ENCODE results near the gene EEF1A2.
"Not testable (repeated sequence)": the region's sequence is repeated elsewhere in the genome, so short reads cannot be mapped to it uniquely, and the experiment has no call there.

Gene EEF1A2

GRCh38 chr20:63479695-63480419, 19.0 kb downstream of the EEF1A2 start:
- CTCF ChIA-PET; POLR2A ChIA-PET; DNase-seq; H3K27ac ChIP-seq (ENCODE audit: insufficient read depth in 1 of 2, low read depth in 1 of 2, low read length in 2 of 2, poor library complexity in 1 of 2, severe bottlenecking in 2 of 2); H3K9me3 ChIP-seq (ENCODE audit: control extremely low read depth in 1 of 5, control insufficient read depth in 4 of 5, insufficient read depth in 2 of 5, low read depth in 1 of 5, low read length in 4 of 5); H3K36me3 ChIP-seq (ENCODE audit: control insufficient read depth in 4 of 4, insufficient read depth in 4 of 4, low read length in 3 of 4); H3K4me1 ChIP-seq (ENCODE audit: control extremely low read depth in 1 of 4, control insufficient read depth in 4 of 4, insufficient read depth in 4 of 4, low read length in 3 of 4); H3K4me3 ChIP-seq (ENCODE audit: control insufficient read depth in 1 of 7, extremely low read depth in 1 of 7, insufficient read depth in 4 of 7, low read depth in 2 of 7, low read length in 6 of 7): not testable (repeated sequence)
- WGBS (ENCODE audit: insufficient coverage) = 80% methylated on average over 21 of the region's 32 CpGs
- H3K27me3 ChIP-seq (replicated peaks in 2 of 5; ENCODE audit: control insufficient read depth in 4 of 5, insufficient read depth in 5 of 5, low read length in 4 of 5) = peaks cover 0 to 85% (median 24%) of the 10 kb centered on the region in 5 experiments

- Histone ChIP-seq H3K9me3 (ENCODE audit: control extremely low read depth in 1 of 5, control insufficient read depth in 4 of 5, insufficient read depth in 2 of 5, low read depth in 1 of 5, low read length in 4 of 5) (no peaks in the 10 kb centered on the region), H3K4me3 (ENCODE audit: control insufficient read depth in 1 of 7, extremely low read depth in 1 of 7, insufficient read depth in 4 of 7, low read depth in 2 of 7, low read length in 6 of 7) (no peak overlapping the region), H3K27ac (ENCODE audit: insufficient read depth in 1 of 2, low read depth in 1 of 2, low read length in 2 of 2, poor library complexity in 1 of 2, severe bottlenecking in 2 of 2) (no peak overlapping the region), H3K4me1 (ENCODE audit: control extremely low read depth in 1 of 4, control insufficient read depth in 4 of 4, insufficient read depth in 4 of 4, low read length in 3 of 4) (peaks cover 0 to 16% (median 7%) of the 10 kb centered on the region in 4 experiments), H3K36me3 (ENCODE audit: control insufficient read depth in 4 of 4, insufficient read depth in 4 of 4, low read length in 3 of 4) (no peaks in the 10 kb centered on the region), H3K27me3 (replicated peaks in 2 of 5; ENCODE audit: control insufficient read depth in 4 of 5, insufficient read depth in 5 of 5, low read length in 4 of 5) (peaks cover 0 to 91% (median 30%) of the 10 kb centered on the region in 5 experiments)
- WGBS (ENCODE audit: insufficient coverage) = 90% methylated on average over 29 of the region's 34 CpGs
- DNase-seq = no peak
- ChIA-PET CTCF (interaction anchor here (1.5 kb wide), 1 partner anchor 18 kb away, joined by 4 read pairs; no protein-coding TSS in a partner anchor), POLR2A (no interaction called here)
Measured at GRCh38 chr20:63478346-63479302, 20.3 kb downstream of the EEF1A2 start.

GRCh38 chr20:63477944-63478343, 20.9 kb downstream of the EEF1A2 start:
- Histone ChIP-seq H3K27me3 (replicated peaks in 2 of 5; ENCODE audit: control insufficient read depth in 4 of 5, insufficient read depth in 5 of 5, low read length in 4 of 5) (peaks cover 0 to 94% (median 32%) of the 10 kb centered on the region in 5 experiments), H3K27ac (ENCODE audit: insufficient read depth in 1 of 2, low read depth in 1 of 2, low read length in 2 of 2, poor library complexity in 1 of 2, severe bottlenecking in 2 of 2) (no peak overlapping the region), H3K4me3 (ENCODE audit: control insufficient read depth in 1 of 7, extremely low read depth in 1 of 7, insufficient read depth in 4 of 7, low read depth in 2 of 7, low read length in 6 of 7) (no peak overlapping the region), H3K36me3 (ENCODE audit: control insufficient read depth in 4 of 4, insufficient read depth in 4 of 4, low read length in 3 of 4) (no peaks in the 10 kb centered on the region), H3K9me3 (ENCODE audit: control extremely low read depth in 1 of 5, control insufficient read depth in 4 of 5, insufficient read depth in 2 of 5, low read depth in 1 of 5, low read length in 4 of 5) (no peaks in the 10 kb centered on the region), H3K4me1 (ENCODE audit: control extremely low read depth in 1 of 4, control insufficient read depth in 4 of 4, insufficient read depth in 4 of 4, low read length in 3 of 4) (peaks cover 0 to 12% (median 5%) of the 10 kb centered on the region in 4 experiments)
- ChIA-PET CTCF (interaction anchor here (0.5 to 1.5 kb wide), 2 partner anchors 19 to 272 kb away, joined by 3 to 4 read pairs; no protein-coding TSS in a partner anchor), POLR2A (no interaction called here)
- WGBS (ENCODE audit: insufficient coverage) = 77% methylated on average over 14 of the region's 17 CpGs
- no peak for DNase-seq

GRCh38 chr20:63477061-63477616, 21.7 kb downstream of the EEF1A2 start:
- DNase-seq = no peak
- WGBS (ENCODE audit: insufficient coverage) = 52% methylated on average over 15 of the region's 21 CpGs
- Histone ChIP-seq H3K27me3 (replicated peaks in 2 of 5; ENCODE audit: control insufficient read depth in 4 of 5, insufficient read depth in 5 of 5, low read length in 4 of 5) (peaks cover 0 to 90% (median 32%) of the 10 kb centered on the region in 5 experiments), H3K9me3 (ENCODE audit: control extremely low read depth in 1 of 5, control insufficient read depth in 4 of 5, insufficient read depth in 2 of 5, low read depth in 1 of 5, low read length in 4 of 5) (no peaks in the 10 kb centered on the region), H3K4me3 (ENCODE audit: control insufficient read depth in 1 of 7, extremely low read depth in 1 of 7, insufficient read depth in 4 of 7, low read depth in 2 of 7, low read length in 6 of 7) (no peak overlapping the region), H3K4me1 (ENCODE audit: control extremely low read depth in 1 of 4, control insufficient read depth in 4 of 4, insufficient read depth in 4 of 4, low read length in 3 of 4) (peaks cover 0 to 10% (median 6%) of the 10 kb centered on the region in 4 experiments), H3K36me3 (ENCODE audit: control insufficient read depth in 4 of 4, insufficient read depth in 4 of 4, low read length in 3 of 4) (no peaks in the 10 kb centered on the region), H3K27ac (ENCODE audit: insufficient read depth in 1 of 2, low read depth in 1 of 2, low read length in 2 of 2, poor library complexity in 1 of 2, severe bottlenecking in 2 of 2) (no peak overlapping the region)
- POLR2A ChIA-PET = interaction anchor here (0.6 kb wide), 1 partner anchor 19 kb away, joined by 3 read pairs; no protein-coding TSS in a partner anchor
- CTCF ChIA-PET = interaction anchor here (1.5 kb wide), 1 partner anchor 20 kb away, joined by 4 read pairs; no protein-coding TSS in a partner anchor

DNA sequence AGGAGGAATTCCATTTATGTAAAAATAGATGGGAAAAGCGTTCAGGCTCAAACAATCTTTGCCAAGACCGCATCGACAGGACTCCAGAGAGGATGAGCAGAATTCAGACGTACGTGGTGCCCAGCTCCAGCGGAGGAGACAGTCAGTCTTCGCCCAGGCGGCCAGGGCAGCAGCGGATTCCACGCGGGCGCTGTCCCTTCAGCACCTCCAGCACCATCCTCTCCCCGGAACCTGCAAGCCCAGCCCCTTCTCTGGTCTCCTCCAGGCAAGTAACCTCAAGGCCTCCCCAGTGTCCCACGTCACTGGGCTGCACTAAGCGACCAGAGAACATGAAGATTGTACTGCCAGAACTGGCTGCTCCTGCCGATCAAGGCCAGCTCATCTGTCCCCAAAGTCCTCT, 23.7 kb downstream of the EEF1A2 start:
- no peak overlapping the region for H3K27ac ChIP-seq (ENCODE audit: insufficient read depth in 1 of 2, low read depth in 1 of 2, low read length in 2 of 2, poor library complexity in 1 of 2, severe bottlenecking in 2 of 2)
- peak in 2 of 3 donors; percentile 56 to 63 for DNase-seq
- no peak overlapping the region for H3K4me3 ChIP-seq (ENCODE audit: control insufficient read depth in 1 of 7, extremely low read depth in 1 of 7, insufficient read depth in 4 of 7, low read depth in 2 of 7, low read length in 6 of 7)
- ChIA-PET POLR2A (no interaction called here), CTCF (interaction anchor here (1.4 kb wide), 2 partner anchors 21 to 30 kb away, joined by 3 to 5 read pairs; no protein-coding TSS in a partner anchor)
- H3K36me3 ChIP-seq (ENCODE audit: control insufficient read depth in 4 of 4, insufficient read depth in 4 of 4, low read length in 3 of 4) = no peaks in the 10 kb centered on the region
- H3K27me3 ChIP-seq (replicated peaks in 2 of 5; ENCODE audit: control insufficient read depth in 4 of 5, insufficient read depth in 5 of 5, low read length in 4 of 5) = peaks cover 0 to 95% (median 32%) of the 10 kb centered on the region in 5 experiments
- H3K4me1 ChIP-seq (ENCODE audit: control extremely low read depth in 1 of 4, control insufficient read depth in 4 of 4, insufficient read depth in 4 of 4, low read length in 3 of 4) = peaks cover 0 to 16% (median 9%) of the 10 kb centered on the region in 4 experiments
- H3K9me3 ChIP-seq (ENCODE audit: control extremely low read depth in 1 of 5, control insufficient read depth in 4 of 5, insufficient read depth in 2 of 5, low read depth in 1 of 5, low read length in 4 of 5) = no peaks in the 10 kb centered on the region
- WGBS (ENCODE audit: insufficient coverage) = 15% methylated on average over 7 of the region's 16 CpGs

GRCh38 chr20:63473555-63474449, 25.1 kb downstream of the EEF1A2 start:
- peaks cover 0 to 16% (median 9%) of the 10 kb centered on the region in 4 experiments for H3K4me1 ChIP-seq (ENCODE audit: control extremely low read depth in 1 of 4, control insufficient read depth in 4 of 4, insufficient read depth in 4 of 4, low read length in 3 of 4)
- no peak overlapping the region for H3K4me3 ChIP-seq (ENCODE audit: control insufficient read depth in 1 of 7, extremely low read depth in 1 of 7, insufficient read depth in 4 of 7, low read depth in 2 of 7, low read length in 6 of 7)
- peak in 2 of 3 donors; percentile 44 to 67 for DNase-seq
- POLR2A ChIA-PET = no interaction called here
- H3K27ac ChIP-seq (ENCODE audit: insufficient read depth in 1 of 2, low read depth in 1 of 2, low read length in 2 of 2, poor library complexity in 1 of 2, severe bottlenecking in 2 of 2) = no peak overlapping the region
- CTCF ChIA-PET = interaction anchor here (0.6 to 1.6 kb wide), 3 partner anchors 9 to 22 kb away, joined by 3 to 6 read pairs (median 5); no protein-coding TSS in a partner anchor
- peaks cover 0 to 96% (median 32%) of the 10 kb centered on the region in 5 experiments for H3K27me3 ChIP-seq (replicated peaks in 2 of 5; ENCODE audit: control insufficient read depth in 4 of 5, insufficient read depth in 5 of 5, low read length in 4 of 5)
- no peaks in the 10 kb centered on the region for H3K9me3 ChIP-seq (ENCODE audit: control extremely low read depth in 1 of 5, control insufficient read depth in 4 of 5, insufficient read depth in 2 of 5, low read depth in 1 of 5, low read length in 4 of 5)
- no peaks in the 10 kb centered on the region for H3K36me3 ChIP-seq (ENCODE audit: control insufficient read depth in 4 of 4, insufficient read depth in 4 of 4, low read length in 3 of 4)
- WGBS (ENCODE audit: insufficient coverage) = 28% methylated on average over 28 of the region's 30 CpGs

Measured in common myeloid progenitor, CD34-positive (primary cell).